CD8-positive, alpha-beta memory T cell (primary cell): ENCODE results near the gene DYSF. TPM values are rescaled to one million over a fixed set of nuclear protein-coding genes. Genes with fewer than 3 reads are reported as not detected.

Source experiments
- CTCF ChIA-PET: fragments of 350-600 bp; sonication (Branson Sonifier 250); formaldehyde crosslinking; loops from one replicate; lab custom pipeline; 2021; ENCODE audit warnings: antibody characterized with exemption; lab: Charles Lee
- POLR2A ChIA-PET: fragments of 350-600 bp; sonication (Branson Sonifier 250); formaldehyde crosslinking; loops from one replicate; lab custom pipeline; 2021; ENCODE audit warnings: antibody characterized with exemption; lab: Charles Lee
- DNase-seq, 5 donors: peaks; one replicate each; pipeline versions ENCODE4 v3.0.0 to v3.0.0-alpha.2; 2020 to 2022; ENCODE audit warnings: mixed read lengths in 1 of 5
- H3K27ac ChIP-seq: one replicate; pipeline ENCODE4 v1.7.0; 2013; ENCODE audit warnings: low read depth, mild to moderate bottlenecking, low read length, moderate library complexity
- H3K27me3 ChIP-seq: 2 replicates; pipeline ENCODE4 v1.7.0; 2013; ENCODE audit warnings: low read length, mild to moderate bottlenecking; ENCODE audit not compliant: insufficient read depth, poor library complexity, severe bottlenecking
- H3K36me3 ChIP-seq: 2 replicates; pipeline ENCODE4 v1.7.0; 2013; ENCODE audit warnings: mild to moderate bottlenecking, low read length, moderate library complexity; ENCODE audit not compliant: insufficient read depth
- H3K4me1 ChIP-seq: 2 replicates; pipeline ENCODE4 v1.7.0; 2013; ENCODE audit warnings: mild to moderate bottlenecking, low read length, moderate library complexity; ENCODE audit not compliant: insufficient read depth
- H3K4me3 ChIP-seq: 2 replicates; pipeline ENCODE4 v1.7.0; 2013; ENCODE audit warnings: mild to moderate bottlenecking, low read length
- H3K9me3 ChIP-seq: 2 replicates; pipeline ENCODE4 v1.7.0; 2013; ENCODE audit warnings: mild to moderate bottlenecking, low read length
- H3K27ac Mint-ChIP-seq, 8 donors: one replicate each; pipeline ENCODE4 v1.8.0; 2020 to 2021; ENCODE audit warnings: mixed read lengths in 8 of 8, mild to moderate bottlenecking in 6 of 8, inconsistent platforms in 3 of 8, moderate library complexity in 3 of 8
- H3K27me3 Mint-ChIP-seq, 2 donors: one replicate each; pipeline ENCODE4 v1.8.0; 2020 to 2021; ENCODE audit warnings: mixed read lengths in 2 of 2, mild to moderate bottlenecking in 1 of 2, moderate library complexity in 1 of 2
- H3K36me3 Mint-ChIP-seq, 3 donors: one replicate each; pipeline ENCODE4 v1.8.0; 2020 to 2021; ENCODE audit warnings: mixed read lengths in 3 of 3, inconsistent platforms in 1 of 3, mild to moderate bottlenecking in 1 of 3
- H3K4me1 Mint-ChIP-seq, 3 donors: one replicate each; pipeline ENCODE4 v1.8.0; 2020 to 2021; ENCODE audit warnings: mixed read lengths in 3 of 3, inconsistent platforms in 1 of 3, mild to moderate bottlenecking in 1 of 3
- H3K4me3 Mint-ChIP-seq, 7 donors: one replicate each; pipeline ENCODE4 v1.8.0; 2020 to 2021; ENCODE audit warnings: mixed read lengths in 7 of 7, mild to moderate bottlenecking in 6 of 7, moderate library complexity in 4 of 7, inconsistent platforms in 2 of 7
- H3K9me3 Mint-ChIP-seq, 5 donors: one replicate each; pipeline ENCODE4 v1.8.0; 2020 to 2022; ENCODE audit warnings: mixed read lengths in 5 of 5, mild to moderate bottlenecking in 3 of 5, moderate library complexity in 2 of 5, inconsistent platforms in 1 of 5
- polyA plus RNA-seq: library from polyadenylated mRNA; unstranded; fragments of 300-500 nt; fragmentation: Illumina TruSeq; gene quantifications from one replicate; pipeline ENCODE4 v1.2.3, GENCODE V29; 2021
- total RNA-seq, 2 experiments: library from RNA; stranded (reverse); gene quantifications; one replicate each; pipeline ENCODE4 v1.2.3, GENCODE V29; 2021

The DYSF gene
- total and polyA plus RNA-seq, 3 experiments from 2014 or later: 3.6 to 4.8 (median 3.9) TPM

DNA sequence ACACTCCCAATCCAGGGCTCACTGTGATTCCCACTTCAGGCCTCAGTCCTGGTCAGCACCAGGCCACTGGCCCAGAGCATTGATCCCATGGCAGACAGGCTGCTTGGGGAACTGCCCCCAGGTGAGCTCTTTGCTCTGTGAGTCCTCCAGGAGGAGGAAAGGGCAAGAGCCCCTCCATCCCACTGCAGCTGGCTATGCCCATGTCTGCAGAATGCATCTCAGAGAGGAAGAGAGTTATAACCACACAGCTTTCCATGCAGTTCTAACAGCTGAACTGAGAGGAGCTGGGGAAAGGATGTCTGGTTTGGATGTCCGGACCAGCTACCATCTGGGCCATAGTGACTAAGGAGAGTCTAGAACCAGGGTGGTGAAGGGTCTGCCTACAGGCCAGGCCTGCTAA is 230.3 kb downstream of the DYSF start:
- Mint-ChIP-seq H3K27me3 (peaks cover 0 to 1% of the 10 kb centered on the region in 2 donors), H3K9me3 (no peaks in the 10 kb centered on the region), H3K4me1 (no peaks in the 10 kb centered on the region)

DNA sequence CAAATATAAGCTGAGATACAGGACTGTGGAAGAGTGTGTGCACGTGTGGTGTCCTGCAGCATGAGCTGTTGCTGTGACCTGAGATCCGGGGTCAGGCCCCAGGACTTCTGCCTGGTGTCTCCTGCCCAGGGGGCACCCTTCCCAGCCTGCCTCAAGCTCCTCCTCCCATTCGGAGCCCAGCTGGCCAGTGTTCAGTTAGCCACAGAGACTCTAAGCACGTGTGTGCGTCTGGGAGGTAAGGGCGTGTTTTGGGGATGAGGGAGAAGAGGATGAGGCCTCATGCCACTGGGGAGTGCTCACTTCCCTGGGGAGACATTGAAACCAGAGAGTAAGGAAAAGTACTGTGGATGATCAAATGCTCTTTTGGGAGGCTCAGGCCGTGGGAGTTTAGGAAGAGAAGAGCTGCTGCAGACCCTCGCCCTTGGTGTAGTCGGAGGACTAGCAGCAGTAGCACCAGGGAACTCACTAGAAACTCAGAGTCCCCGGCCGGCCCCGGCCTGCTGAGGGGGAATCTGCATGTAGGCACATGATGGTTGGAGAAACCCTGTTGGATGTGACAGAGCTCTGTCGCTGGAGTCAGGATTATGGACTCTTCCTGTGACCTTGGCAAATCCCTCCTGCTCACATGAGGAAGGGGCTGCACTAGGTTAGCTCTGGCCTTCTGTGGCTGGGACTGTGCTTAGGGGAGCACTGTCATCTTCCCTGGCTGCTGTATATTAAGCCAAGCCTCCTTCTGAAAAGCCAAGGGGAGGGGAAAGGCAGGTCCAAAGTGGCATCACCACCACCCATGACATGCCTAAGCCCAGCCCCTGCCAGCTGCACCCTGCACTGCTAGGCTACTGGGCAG is 231.1 kb downstream of the DYSF start:
- no peak overlapping the region for H3K4me3 Mint-ChIP-seq
- CTCF ChIA-PET: no interaction called here
- H3K36me3 ChIP-seq: no peaks in the 10 kb centered on the region
- no peaks in the 10 kb centered on the region for H3K27me3 ChIP-seq
- POLR2A ChIA-PET: no interaction called here
- no peak overlapping the region for H3K27ac ChIP-seq
- DNase-seq: no peak
- H3K9me3 ChIP-seq: no peaks in the 10 kb centered on the region
- H3K4me1 ChIP-seq: no peaks in the 10 kb centered on the region
- H3K27me3 Mint-ChIP-seq: peaks cover 0 to 1% of the 10 kb centered on the region in 2 donors
- peaks cover 0 to 6% (median 0%) of the 10 kb centered on the region in 3 donors for H3K36me3 Mint-ChIP-seq
- H3K4me1 Mint-ChIP-seq: no peaks in the 10 kb centered on the region
- no peak overlapping the region for H3K4me3 ChIP-seq
- H3K27ac Mint-ChIP-seq: no peak overlapping the region
- no peaks in the 10 kb centered on the region for H3K9me3 Mint-ChIP-seq

More for the DNA sequence above, 230.3 kb downstream of the DYSF start:
- Histone ChIP-seq H3K9me3 (no peaks in the 10 kb centered on the region), H3K27ac (no peak overlapping the region), H3K36me3 (no peaks in the 10 kb centered on the region), H3K4me3 (no peak overlapping the region), H3K4me1 (no peaks in the 10 kb centered on the region), H3K27me3 (no peaks in the 10 kb centered on the region)
- Mint-ChIP-seq H3K36me3 (peaks cover 0 to 6% (median 0%) of the 10 kb centered on the region in 3 donors), H3K4me3 (no peak overlapping the region), H3K27ac (no peak overlapping the region)
- DNase-seq: no peak
- CTCF ChIA-PET: no interaction called here
- POLR2A ChIA-PET: no interaction called here

DNA sequence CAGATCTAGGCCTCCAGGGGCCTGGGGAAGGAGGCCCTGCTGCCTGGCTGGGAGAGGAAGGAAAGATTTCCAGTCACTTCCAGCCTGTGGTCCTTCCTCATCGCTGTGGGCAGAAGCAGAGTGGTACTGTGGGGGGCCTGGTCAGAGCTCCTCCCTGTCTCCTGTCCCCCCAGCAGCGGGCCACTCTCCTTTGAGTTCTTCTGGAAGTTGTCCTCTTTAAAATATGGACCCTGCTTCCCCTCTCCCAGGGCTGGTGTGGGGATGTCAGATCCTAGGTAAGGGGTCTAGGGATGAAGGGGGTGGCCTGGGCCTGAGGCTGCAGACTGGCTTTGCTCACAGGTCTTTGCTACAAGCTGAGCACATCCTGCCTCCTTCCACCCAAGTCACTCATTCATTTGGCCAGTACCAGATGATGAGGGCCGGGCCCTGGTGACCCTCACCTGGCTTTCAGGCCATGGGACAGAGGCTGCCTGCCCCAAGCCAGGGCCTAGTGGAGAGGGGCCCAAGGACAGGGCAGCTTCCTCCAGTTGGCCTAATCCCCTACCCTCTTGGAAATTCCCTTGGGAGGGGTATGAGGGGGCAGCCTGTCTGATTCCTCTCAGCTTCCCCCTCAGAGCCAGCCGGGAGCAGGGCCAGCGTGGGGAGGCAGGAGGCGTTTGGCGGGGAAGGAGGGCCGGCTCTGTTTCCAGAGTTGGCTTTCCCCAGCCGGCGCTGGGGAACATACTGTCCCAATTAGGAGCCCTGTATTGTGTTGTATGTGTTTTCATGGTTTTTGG is 231.9 kb downstream of the DYSF start:
- Histone ChIP-seq H3K4me1 (no peaks in the 10 kb centered on the region), H3K9me3 (no peaks in the 10 kb centered on the region), H3K4me3 (no peak overlapping the region), H3K27ac (no peak overlapping the region), H3K36me3 (no peaks in the 10 kb centered on the region), H3K27me3 (no peaks in the 10 kb centered on the region)
- Mint-ChIP-seq H3K4me3 (no peak overlapping the region), H3K36me3 (peaks cover 0 to 6% (median 0%) of the 10 kb centered on the region in 3 donors), H3K9me3 (no peaks in the 10 kb centered on the region), H3K27ac (no peak overlapping the region), H3K27me3 (peaks cover 0 to 1% of the 10 kb centered on the region in 2 donors), H3K4me1 (no peaks in the 10 kb centered on the region)
- DNase-seq: no peak
- CTCF ChIA-PET: no interaction called here
- POLR2A ChIA-PET: no interaction called here

DNA sequence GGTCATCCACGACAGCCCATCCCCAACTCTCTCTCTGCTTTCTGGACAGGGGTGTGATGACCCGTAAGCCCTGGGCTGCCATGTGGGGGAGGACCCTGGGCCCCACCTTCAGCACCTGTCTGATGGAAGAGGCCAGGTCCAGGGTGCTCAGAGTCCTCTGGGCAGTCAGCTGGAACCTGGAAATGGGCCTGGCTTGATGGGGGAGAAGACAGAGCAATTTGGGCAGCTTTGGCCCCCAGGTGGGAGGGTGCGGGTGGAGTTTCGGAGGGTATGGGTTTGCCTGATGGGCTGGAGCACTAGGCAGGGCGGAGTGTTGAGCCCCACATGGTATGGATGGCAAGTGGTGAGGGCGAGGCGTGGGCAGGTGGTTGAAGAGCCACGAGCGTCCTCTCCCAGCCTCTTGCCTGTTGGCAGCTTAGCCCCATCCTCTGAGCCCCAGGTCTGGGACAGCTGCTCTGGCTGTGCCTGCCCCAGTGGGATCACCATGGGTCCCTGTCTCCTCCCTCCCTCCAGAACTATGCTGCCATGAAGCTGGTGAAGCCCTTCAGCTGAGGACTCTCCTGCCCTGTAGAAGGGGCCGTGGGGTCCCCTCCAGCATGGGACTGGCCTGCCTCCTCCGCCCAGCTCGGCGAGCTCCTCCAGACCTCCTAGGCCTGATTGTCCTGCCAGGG is 232.7 kb downstream of the DYSF start:
- no peaks in the 10 kb centered on the region for H3K9me3 ChIP-seq
- Mint-ChIP-seq H3K4me1 (no peaks in the 10 kb centered on the region), H3K4me3 (no peak overlapping the region), H3K27ac (no peak overlapping the region), H3K36me3 (peaks cover 0 to 6% (median 0%) of the 10 kb centered on the region in 3 donors), H3K9me3 (no peaks in the 10 kb centered on the region), H3K27me3 (peaks cover 0 to 3% of the 10 kb centered on the region in 2 donors)
- POLR2A ChIA-PET: no interaction called here
- H3K27me3 ChIP-seq: no peaks in the 10 kb centered on the region
- no peak for DNase-seq
- no peaks in the 10 kb centered on the region for H3K36me3 ChIP-seq
- no peak overlapping the region for H3K27ac ChIP-seq
- H3K4me3 ChIP-seq: no peak overlapping the region
- CTCF ChIA-PET: no interaction called here
- no peaks in the 10 kb centered on the region for H3K4me1 ChIP-seq

DNA sequence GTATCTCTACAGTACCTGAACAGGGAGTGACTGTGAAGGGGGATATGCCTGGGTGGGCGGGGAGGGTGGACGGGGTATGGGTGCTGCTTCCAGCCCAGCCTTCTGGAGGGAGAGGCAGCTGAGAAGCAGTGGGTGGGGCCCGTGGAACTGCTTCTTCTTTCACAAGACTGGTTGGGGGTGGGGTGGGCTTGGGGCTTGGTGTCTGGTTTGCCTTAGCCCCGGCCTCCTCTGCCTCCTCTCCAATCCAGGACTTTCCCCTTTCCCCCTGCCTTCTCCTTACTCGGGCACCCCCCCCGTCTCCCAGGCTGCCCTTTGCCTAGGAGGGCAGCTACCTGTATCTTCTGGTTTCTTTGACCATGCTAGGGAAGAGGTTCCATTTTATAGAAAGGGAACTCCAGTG is 233.4 kb downstream of the DYSF start:
- H3K4me1 Mint-ChIP-seq: no peaks in the 10 kb centered on the region
- Histone ChIP-seq H3K27ac (no peak overlapping the region), H3K4me1 (no peaks in the 10 kb centered on the region), H3K4me3 (no peak overlapping the region), H3K36me3 (no peaks in the 10 kb centered on the region), H3K9me3 (no peaks in the 10 kb centered on the region), H3K27me3 (no peaks in the 10 kb centered on the region)
- CTCF ChIA-PET: no interaction called here
- DNase-seq: no peak
- no peak overlapping the region for H3K4me3 Mint-ChIP-seq
- no peaks in the 10 kb centered on the region for H3K9me3 Mint-ChIP-seq
- H3K27ac Mint-ChIP-seq: no peak overlapping the region
- H3K36me3 Mint-ChIP-seq: peaks cover 0 to 6% (median 0%) of the 10 kb centered on the region in 3 donors
- peaks cover 0 to 3% of the 10 kb centered on the region in 2 donors for H3K27me3 Mint-ChIP-seq
- POLR2A ChIA-PET: no interaction called here

DNA sequence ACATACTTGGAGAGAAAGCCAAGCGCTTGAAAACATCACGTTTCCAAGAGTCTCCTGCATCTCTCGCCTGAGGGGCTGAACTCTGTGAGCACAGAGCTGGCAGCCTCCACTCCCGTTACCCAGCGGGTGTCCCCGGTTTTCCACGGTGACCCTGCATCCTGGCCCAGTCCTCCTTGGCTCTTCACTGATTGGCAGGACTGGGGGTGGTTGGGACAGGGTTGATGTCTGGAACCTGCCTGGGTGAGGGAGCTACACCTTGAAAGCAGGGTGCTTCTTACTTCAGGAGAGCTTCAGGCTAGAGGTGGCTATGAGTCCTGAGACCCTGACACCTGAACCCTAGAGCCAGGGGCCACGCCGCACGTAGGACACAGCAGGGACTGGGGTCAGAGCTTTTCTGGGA is 234.1 kb downstream of the DYSF start:
- peaks cover 0 to 3% (median 0%) of the 10 kb centered on the region in 3 donors for H3K36me3 Mint-ChIP-seq
- no peak overlapping the region for H3K4me3 Mint-ChIP-seq
- H3K9me3 ChIP-seq: no peaks in the 10 kb centered on the region
- H3K4me1 Mint-ChIP-seq: no peaks in the 10 kb centered on the region
- H3K4me1 ChIP-seq: no peaks in the 10 kb centered on the region
- peaks cover 0 to 8% of the 10 kb centered on the region in 2 donors for H3K27me3 Mint-ChIP-seq
- ChIA-PET POLR2A (no interaction called here), CTCF (no interaction called here)
- H3K27ac ChIP-seq: no peak overlapping the region
- H3K4me3 ChIP-seq: no peak overlapping the region
- no peaks in the 10 kb centered on the region for H3K9me3 Mint-ChIP-seq
- no peaks in the 10 kb centered on the region for H3K27me3 ChIP-seq
- no peak overlapping the region for H3K27ac Mint-ChIP-seq
- no peak for DNase-seq
- no peaks in the 10 kb centered on the region for H3K36me3 ChIP-seq

DNA sequence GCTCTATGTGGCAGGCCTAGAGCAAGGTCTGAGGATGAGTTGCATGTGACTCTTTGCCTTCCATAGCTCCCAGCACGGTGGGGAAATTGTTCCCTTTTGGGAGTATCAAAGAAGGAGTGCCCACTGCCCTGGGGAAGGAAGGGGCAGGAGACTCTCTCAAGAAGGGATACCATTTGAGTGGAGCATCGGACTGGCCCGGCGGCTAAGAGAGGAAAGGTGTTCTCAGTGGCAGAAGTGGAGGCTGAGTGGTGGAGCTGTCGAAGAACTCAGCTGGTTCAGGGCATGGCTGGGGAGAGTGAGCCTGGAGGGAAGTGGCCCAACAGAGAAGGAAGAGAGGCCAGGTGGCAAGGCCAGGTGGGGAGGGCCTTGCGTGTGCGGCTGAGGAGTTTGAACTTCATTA is 235.2 kb downstream of the DYSF start:
- no peak overlapping the region for H3K27ac Mint-ChIP-seq

More for the DNA sequence above, 235.2 kb downstream of the DYSF start:
- H3K9me3 ChIP-seq: no peaks in the 10 kb centered on the region
- Mint-ChIP-seq H3K27me3 (peaks cover 0 to 9% of the 10 kb centered on the region in 2 donors), H3K4me1 (no peaks in the 10 kb centered on the region), H3K36me3 (peaks cover 0 to 3% (median 0%) of the 10 kb centered on the region in 3 donors), H3K4me3 (peak overlapping the region in 1 of 7 donors; percentile 52), H3K9me3 (no peaks in the 10 kb centered on the region)
- no peaks in the 10 kb centered on the region for H3K4me1 ChIP-seq
- CTCF ChIA-PET: interaction anchor here (1.5 kb wide), 1 partner anchor 14 kb away, joined by 4 read pairs; no protein-coding TSS in a partner anchor
- H3K27ac ChIP-seq: no peak overlapping the region
- no peak for DNase-seq
- H3K4me3 ChIP-seq: no peak overlapping the region
- H3K36me3 ChIP-seq: no peaks in the 10 kb centered on the region
- H3K27me3 ChIP-seq: no peaks in the 10 kb centered on the region
- POLR2A ChIA-PET: no interaction called here
